SK-N-SH (cell line): Measurements from ENCODE around the gene CELF2. TPM values are rescaled to one million over a fixed set of nuclear protein-coding genes. Genes with fewer than 3 reads are reported as not detected.

Experiments used
- CTCF ChIA-PET: fragments of 300-600, 350-600 bp; formaldehyde crosslinking; extraction: SDS; loops from one replicate; lab custom pipeline; 2021; lab: Yijun Ruan, JAX
- POLR2A ChIA-PET: fragments of 350-600 bp; sonication (Branson Sonifier 250); formaldehyde crosslinking; extraction: SDS; loops from one replicate; lab custom pipeline; 2020; ENCODE audit warnings: antibody characterized with exemption, inconsistent platforms; lab: Yijun Ruan, JAX
- DNase-seq: peaks from one replicate; pipeline ENCODE4 v3.0.0; 2012
- H2AFZ ChIP-seq: fragments of 200-600 bp; sonication (generic); 2 replicates; pipeline ENCODE4 v1.8.1; 2016; ENCODE audit warnings: antibody characterized with exemption, mild to moderate bottlenecking, low read depth
- H3F3A ChIP-seq: fragments of 200-600 bp; sonication (generic); replicated peaks from 2 replicates; pipeline ENCODE3; 2016; ENCODE audit warnings: antibody characterized with exemption, mild to moderate bottlenecking; ENCODE audit not compliant: insufficient read depth
- H3K27ac ChIP-seq, 2 experiments: fragments of 200-500 bp in 1 of 2; fragments of 200-600 bp in 1 of 2; sonication (Bioruptor generic) in 1 of 2; sonication (generic), shearing (Covaris generic) in 1 of 2; 2 replicates each; pipeline versions ENCODE4 v1.5.1 to v1.6.1; 2014 to 2016; ENCODE audit warnings: low read depth in 2 of 2, inconsistent platforms in 1 of 2, low read length in 1 of 2, mild to moderate bottlenecking in 1 of 2, mixed read lengths in 1 of 2
- H3K27me3 ChIP-seq: fragments of 200-600 bp; sonication (generic), shearing (Covaris generic); 2 replicates; pipeline ENCODE4 v1.6.1; 2016; ENCODE audit warnings: mixed run types; ENCODE audit not compliant: insufficient read depth
- H3K36me3 ChIP-seq, 2 experiments: fragments of 200-500 bp in 1 of 2; fragments of 200-600 bp in 1 of 2; sonication (Bioruptor generic) in 1 of 2; sonication (generic) in 1 of 2; replicated peaks in 1 of 2; 2 replicates each; pipeline versions ENCODE3 to v1.5.1; 2014 to 2016; ENCODE audit warnings: low read length in 1 of 2, mild to moderate bottlenecking in 1 of 2; ENCODE audit not compliant: insufficient read depth in 2 of 2, control insufficient read depth in 1 of 2
- H3K4me1 ChIP-seq, 2 experiments: fragments of 200-500 bp in 1 of 2; fragments of 200-600 bp in 1 of 2; sonication (Bioruptor generic) in 1 of 2; sonication (generic), shearing (Covaris generic) in 1 of 2; 2 replicates each; pipeline versions ENCODE4 v1.5.1 to v1.6.1; 2014 to 2016; ENCODE audit warnings: low read depth in 1 of 2, low read length in 1 of 2, mixed run types in 1 of 2; ENCODE audit not compliant: insufficient read depth in 2 of 2, control insufficient read depth in 1 of 2
- H3K4me2 ChIP-seq: fragments of 200-600 bp; sonication (generic), shearing (Covaris generic); 2 replicates; pipeline ENCODE4 v1.6.1; 2017; ENCODE audit warnings: mixed run types
- H3K4me3 ChIP-seq, 2 experiments: fragments of 200-500 bp in 1 of 2; fragments of 200-600 bp in 1 of 2; sonication (Bioruptor generic) in 1 of 2; sonication (generic), shearing (Covaris generic) in 1 of 2; 2 replicates each; pipeline versions ENCODE4 v1.5.1 to v1.8.1; 2014 to 2016; ENCODE audit warnings: low read depth in 2 of 2, inconsistent platforms in 1 of 2, low read length in 1 of 2, mild to moderate bottlenecking in 1 of 2, mixed read lengths in 1 of 2, moderate library complexity in 1 of 2
- H3K79me2 ChIP-seq: fragments of 200-600 bp; sonication (generic); 2 replicates; pipeline ENCODE4 v1.8.1; 2017; ENCODE audit warnings: mild to moderate bottlenecking; ENCODE audit not compliant: insufficient read depth
- H3K9ac ChIP-seq: fragments of 200-600 bp; sonication (generic); 2 replicates; pipeline ENCODE4 v1.6.1; 2017; ENCODE audit warnings: mixed run types
- H3K9me2 ChIP-seq: fragments of 200-600 bp; sonication (generic); 2 replicates; pipeline ENCODE4 v1.6.1; 2017; ENCODE audit warnings: mixed run types
- H3K9me3 ChIP-seq: fragments of 200-600 bp; sonication (generic); 2 replicates; pipeline ENCODE4 v1.6.1; 2017; ENCODE audit warnings: mixed run types, mild to moderate bottlenecking, moderate library complexity
- H4K20me1 ChIP-seq: fragments of 200-600 bp; sonication (generic); 2 replicates; pipeline ENCODE4 v1.6.1; 2017; ENCODE audit warnings: mild to moderate bottlenecking, mixed run types; ENCODE audit not compliant: insufficient read depth
- EZH2phosphoT487 ChIP-seq: fragments of 200-600 bp; sonication (generic); IDR thresholded peaks from 2 replicates; pipeline ENCODE4 v1.6.1; 2017; ENCODE audit warnings: low read depth, mixed run types, mild to moderate bottlenecking, antibody characterized with exemption, moderate library complexity, borderline replicate concordance
- NFIC ChIP-seq: IDR thresholded peaks from 2 replicates; pipeline ENCODE4 v1.4.0; 2012; ENCODE audit warnings: borderline replicate concordance
- RAD21 ChIP-seq: IDR thresholded peaks from 2 replicates; pipeline ENCODE4 v1.6.1; 2012; ENCODE audit warnings: mild to moderate bottlenecking, low read length
- RCOR1 ChIP-seq: fragments of 150-350 bp; IDR thresholded peaks from 2 replicates; pipeline ENCODE4 v1.6.1; 2017; ENCODE audit warnings: antibody characterized with exemption, low read length
- REST ChIP-seq: IDR thresholded peaks from 2 replicates; pipeline ENCODE4 v1.6.1; 2012; ENCODE audit warnings: mild to moderate bottlenecking, low read depth, low read length, moderate library complexity
- SIN3A ChIP-seq: IDR thresholded peaks from 2 replicates; pipeline ENCODE4 v1.6.1; 2012; ENCODE audit warnings: low read depth, mild to moderate bottlenecking, low read length, moderate library complexity, borderline replicate concordance
- SMC3 ChIP-seq: IDR thresholded peaks from 2 replicates; pipeline ENCODE4 v1.6.1; 2012; ENCODE audit warnings: low read depth, low read length, improper control_type of control experiment
- TAF1 ChIP-seq: IDR thresholded peaks from 2 replicates; pipeline ENCODE4 v1.6.1; 2012; ENCODE audit warnings: low read depth, mild to moderate bottlenecking, low read length, moderate library complexity, borderline replicate concordance
- USF2 ChIP-seq: fragments of 150-350 bp; IDR thresholded peaks from 2 replicates; pipeline ENCODE4 v1.6.1; 2017; ENCODE audit warnings: antibody characterized with exemption, low read length, low read depth, borderline replicate concordance
- YY1 ChIP-seq: IDR thresholded peaks from 2 replicates; pipeline ENCODE4 v1.4.0; 2012; ENCODE audit warnings: low read depth, mild to moderate bottlenecking
- WGBS: methylation state at CpG from one replicate; pipeline ENCODE4 v1.1.6; 2017; ENCODE audit warnings: low lambda C conversion rate; 5-methylcytosine and 5-hydroxymethylcytosine counted together
- polyA plus RNA-seq, 3 experiments: library from polyadenylated mRNA; depleted of rRNA; stranded (reverse); fragments of >200 nt; gene quantifications; 2 replicates each; pipeline ENCODE4 v1.2.3, GENCODE V29; 2012
- TF ChIP-seq, protein P1 (sequence below): IDR thresholded peaks from 2 replicates; pipeline ENCODE4 v1.4.0; 2012; ENCODE audit warnings: low read depth
- TF ChIP-seq, protein P2 (sequence below): fragments of 200-600 bp; sonication (generic); IDR thresholded peaks from 2 replicates; pipeline ENCODE4 v1.6.1; 2017; ENCODE audit warnings: antibody characterized with exemption, mild to moderate bottlenecking, moderate library complexity

Gene CELF2
- polyA plus RNA-seq, 1 of the 3 experiments (the other 2 are of a cell fraction) = 0.03 TPM

GRCh38 chr10:10968257-10968588 is 49.4 kb upstream of the CELF2 start:
- no peak overlapping the region for H3K4me3 ChIP-seq
- no peaks in the 10 kb centered on the region for H3K9me3 ChIP-seq
- H3K79me2 ChIP-seq = no peaks in the 10 kb centered on the region
- no peaks in the 10 kb centered on the region for H3K9me2 ChIP-seq
- no peaks in the 10 kb centered on the region for H3K27me3 ChIP-seq
- no peak overlapping the region for H2AFZ ChIP-seq
- TF ChIP-seq NFIC (no peak), EZH2phosphoT487 (no peak), RCOR1 (no peak), RAD21 (no peak), USF2 (no peak), SMC3 (no peak), SIN3A (no peak), YY1 (no peak), REST (no peak), TAF1 (no peak)
- TF ChIP-seq, protein P1, sequence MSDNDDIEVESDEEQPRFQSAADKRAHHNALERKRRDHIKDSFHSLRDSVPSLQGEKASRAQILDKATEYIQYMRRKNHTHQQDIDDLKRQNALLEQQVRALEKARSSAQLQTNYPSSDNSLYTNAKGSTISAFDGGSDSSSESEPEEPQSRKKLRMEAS = no peak
- TF ChIP-seq, protein P2, sequence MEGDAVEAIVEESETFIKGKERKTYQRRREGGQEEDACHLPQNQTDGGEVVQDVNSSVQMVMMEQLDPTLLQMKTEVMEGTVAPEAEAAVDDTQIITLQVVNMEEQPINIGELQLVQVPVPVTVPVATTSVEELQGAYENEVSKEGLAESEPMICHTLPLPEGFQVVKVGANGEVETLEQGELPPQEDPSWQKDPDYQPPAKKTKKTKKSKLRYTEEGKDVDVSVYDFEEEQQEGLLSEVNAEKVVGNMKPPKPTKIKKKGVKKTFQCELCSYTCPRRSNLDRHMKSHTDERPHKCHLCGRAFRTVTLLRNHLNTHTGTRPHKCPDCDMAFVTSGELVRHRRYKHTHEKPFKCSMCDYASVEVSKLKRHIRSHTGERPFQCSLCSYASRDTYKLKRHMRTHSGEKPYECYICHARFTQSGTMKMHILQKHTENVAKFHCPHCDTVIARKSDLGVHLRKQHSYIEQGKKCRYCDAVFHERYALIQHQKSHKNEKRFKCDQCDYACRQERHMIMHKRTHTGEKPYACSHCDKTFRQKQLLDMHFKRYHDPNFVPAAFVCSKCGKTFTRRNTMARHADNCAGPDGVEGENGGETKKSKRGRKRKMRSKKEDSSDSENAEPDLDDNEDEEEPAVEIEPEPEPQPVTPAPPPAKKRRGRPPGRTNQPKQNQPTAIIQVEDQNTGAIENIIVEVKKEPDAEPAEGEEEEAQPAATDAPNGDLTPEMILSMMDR = no peak
- no peaks in the 10 kb centered on the region for H3F3A ChIP-seq
- H3K27ac ChIP-seq = no peak overlapping the region
- 29% methylated on average over 4 of the region's 4 CpGs for WGBS
- H4K20me1 ChIP-seq = no peaks in the 10 kb centered on the region
- ChIA-PET CTCF (interaction anchor here (1.0 kb wide), 1 partner anchor 302 kb away, joined by 3 read pairs; no protein-coding TSS in a partner anchor), POLR2A (no interaction called here)
- no peak for DNase-seq
- H3K9ac ChIP-seq = no peak overlapping the region
- H3K36me3 ChIP-seq = no peaks in the 10 kb centered on the region
- no peak overlapping the region for H3K4me2 ChIP-seq
- no peaks in the 10 kb centered on the region for H3K4me1 ChIP-seq
